GM12892 (cell line): Measurements from ENCODE around the gene IRAK3.
"Not testable (repeated sequence)": the region's sequence is repeated elsewhere in the genome, so short reads cannot be mapped to it uniquely, and the experiment has no call there.

Source experiments
- DNase-seq: peaks from one replicate; pipeline ENCODE4 v3.0.0; 2011; ENCODE audit not compliant: insufficient read length
- FAIRE-seq: peaks from 2 replicates; lab custom pipeline; 2011; peaks lifted over from hg19 to GRCh38; lab: Jason Lieb, UNC
- POLR2A ChIP-seq: IDR thresholded peaks from 2 replicates; pipeline ENCODE4 v1.6.1; 2011; ENCODE audit warnings: low read depth, low read length, control low read depth
- POLR2AphosphoS5 ChIP-seq: IDR thresholded peaks from 2 replicates; pipeline ENCODE4 v1.6.1; 2011; ENCODE audit warnings: low read depth, low read length, control low read depth
- TAF1 ChIP-seq: IDR thresholded peaks from 2 replicates; pipeline ENCODE4 v1.6.1; 2011; ENCODE audit warnings: low read depth, mild to moderate bottlenecking, control low read depth, low read length, borderline replicate concordance

Gene IRAK3

DNA sequence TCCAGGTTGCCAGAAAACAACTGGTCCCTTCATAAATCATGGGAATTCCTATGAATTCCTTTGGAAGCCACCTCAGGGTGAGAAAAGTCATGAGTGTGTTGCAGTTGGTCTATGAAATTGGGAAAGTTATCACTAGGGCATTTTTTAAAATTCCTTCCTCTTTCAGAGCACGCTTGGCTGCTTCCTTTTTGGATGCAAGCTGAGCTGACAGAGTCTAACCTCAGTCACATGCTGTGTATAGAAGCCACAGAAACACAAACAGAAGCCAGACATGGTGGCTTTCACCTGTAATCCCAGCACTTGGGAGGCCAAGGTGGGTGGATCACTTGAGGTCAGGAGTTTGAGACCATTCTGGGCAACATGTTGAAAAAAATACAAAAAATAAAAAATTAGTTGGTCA, 91.5 kb downstream of the IRAK3 start:
- no peak for TF ChIP-seq POLR2AphosphoS5
- no peak for TF ChIP-seq POLR2A
- TF ChIP-seq TAF1: no peak
- DNase-seq: no peak
- FAIRE-seq: no peak

DNA sequence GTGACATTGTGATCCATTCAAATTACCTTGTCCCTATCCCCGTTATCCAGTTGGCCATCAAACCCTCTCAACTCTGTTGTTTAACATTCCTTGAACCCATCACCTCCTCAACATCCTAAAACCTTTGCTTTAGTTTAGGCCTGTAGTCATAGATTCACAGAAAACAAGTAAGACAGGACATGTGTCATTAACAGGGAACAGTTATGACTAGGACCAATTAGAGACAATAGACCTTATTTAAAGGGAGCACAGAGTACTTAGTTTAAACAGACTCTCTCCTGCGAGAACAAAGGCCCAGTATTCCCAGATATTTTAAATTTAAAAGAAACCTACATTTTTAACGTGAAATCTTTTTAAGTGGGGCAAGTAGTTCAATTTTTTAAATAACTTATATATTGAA, 93.2 kb downstream of the IRAK3 start:
- no peak for DNase-seq
- TF ChIP-seq POLR2AphosphoS5: no peak
- TF ChIP-seq TAF1: no peak
- TF ChIP-seq POLR2A: no peak
- FAIRE-seq: peak; percentile 5

GRCh38 chr12:66287275-66287674, 98.3 kb downstream of the IRAK3 start:
- no peak for DNase-seq
- TF ChIP-seq POLR2AphosphoS5 (no peak), POLR2A (no peak), TAF1 (no peak)
- no peak for FAIRE-seq

- DNase-seq: no peak
- TF ChIP-seq POLR2A: no peak
- TF ChIP-seq TAF1: no peak
- no peak for TF ChIP-seq POLR2AphosphoS5
- no peak for FAIRE-seq
Observed at GRCh38 chr12:66288121-66288520, 99.1 kb downstream of the IRAK3 start.

GRCh38 chr12:66289485-66289884, 100.5 kb downstream of the IRAK3 start:
- FAIRE-seq (no peak), DNase-seq (no peak)
- TF ChIP-seq POLR2A (no peak), TAF1 (no peak)

- peak; percentile 33 for FAIRE-seq
- TF ChIP-seq POLR2A: no peak
- no peak for DNase-seq
Observed at GRCh38 chr12:66290716-66291200, 101.7 kb downstream of the IRAK3 start.

DNA sequence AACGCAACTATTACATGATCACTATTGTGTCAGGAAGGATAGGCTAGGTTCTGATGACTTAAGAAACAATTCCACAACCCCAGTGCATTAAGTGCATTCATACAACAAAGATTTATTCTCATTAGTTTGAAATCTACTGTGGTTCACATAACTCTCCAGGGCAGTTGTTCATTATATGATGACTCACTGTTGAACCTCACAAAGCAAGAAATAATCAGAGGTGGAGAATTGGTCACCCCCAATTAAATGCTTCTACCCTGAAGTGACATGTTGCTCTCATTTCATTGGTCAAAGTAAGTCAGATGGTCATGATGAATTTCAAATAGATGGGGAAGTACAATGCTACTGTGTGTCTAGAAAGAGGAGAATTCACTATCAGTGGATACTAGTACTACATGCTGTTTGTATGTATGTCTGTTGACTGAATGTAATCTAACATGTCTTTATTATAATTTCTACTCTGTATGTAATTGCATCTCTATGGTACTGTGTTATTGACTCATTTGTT, 107.2 kb downstream of the IRAK3 start:
- TF ChIP-seq POLR2A: no peak
- TF ChIP-seq TAF1: no peak
- TF ChIP-seq POLR2AphosphoS5: no peak
- DNase-seq (no peak), FAIRE-seq (no peak)

GRCh38 chr12:66297080-66297479, 108.1 kb downstream of the IRAK3 start:
- TF ChIP-seq POLR2AphosphoS5: no peak
- TF ChIP-seq POLR2A: no peak
- DNase-seq (no peak), FAIRE-seq (no peak)

DNA sequence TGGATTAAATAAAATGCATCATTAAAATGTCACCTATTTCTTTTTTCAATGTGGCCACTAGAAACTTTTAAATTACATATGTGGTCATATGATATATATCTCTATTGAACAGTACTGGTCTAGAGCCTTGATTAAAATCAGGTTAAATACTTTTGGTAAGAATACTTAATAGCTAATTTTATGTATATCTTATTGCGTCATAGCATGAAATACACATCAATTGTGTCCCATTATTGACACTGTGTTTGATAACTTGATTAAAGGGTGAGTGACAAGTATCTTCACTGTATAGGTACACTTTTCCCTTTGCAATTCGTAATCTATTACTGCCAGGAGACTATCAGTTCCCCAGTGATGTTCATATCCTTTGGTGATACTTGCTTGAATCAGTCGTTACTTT, 108.9 kb downstream of the IRAK3 start:
- FAIRE-seq (no peak), DNase-seq (no peak)
- TF ChIP-seq POLR2AphosphoS5 (no peak), TAF1 (no peak), POLR2A (no peak)

- FAIRE-seq: peak; percentile 99
- TF ChIP-seq POLR2A (peak; percentile 87), POLR2AphosphoS5 (peak; percentile 92), TAF1 (0 out of 2 replicates have a peak, but pooled peaks have one; percentile 45)
- DNase-seq: peak; percentile 63
Observed at GRCh38 chr12:66301944-66302826, 113.2 kb downstream of the IRAK3 start, which contains the start of gene HELB. HELB (plus strand) TSS chr12:66302493; CDS start chr12:66302604, 111 bp downstream.

GRCh38 chr12:66302827-66303169, 113.8 kb downstream of the IRAK3 start:
- FAIRE-seq: no peak
- no peak for DNase-seq
- TF ChIP-seq POLR2A: no peak
- TF ChIP-seq TAF1: no peak
- no peak for TF ChIP-seq POLR2AphosphoS5

- peak; percentile 24; the same call in 1 of the 2 replicates for TF ChIP-seq POLR2A
- DNase-seq: not testable (repeated sequence)
- FAIRE-seq: peak; percentile 65
Observed at GRCh38 chr12:66303316-66303804, 114.3 kb downstream of the IRAK3 start.
